A172 (cell line): ENCODE results near the gene ZBTB20. TPM values are rescaled to one million over a fixed set of nuclear protein-coding genes. Genes with fewer than 3 reads are reported as not detected.
"Not testable (repeated sequence)": the region's sequence is repeated elsewhere in the genome, so short reads cannot be mapped to it uniquely, and the experiment has no call there.

Source experiments
- DNase-seq: peaks from one replicate; pipeline ENCODE4 v3.0.0-alpha.2; 2015; ENCODE audit warnings: low spot score
- total RNA-seq: library from RNA; depleted of rRNA; stranded (reverse); fragments of >200 nt; shearing (Covaris generic); gene quantifications from 2 replicates; pipeline ENCODE4 v1.2.3, GENCODE V29; 2014

Gene ZBTB20
- total RNA-seq, 1 experiment from 2014 or later: 7.5 TPM

DNA sequence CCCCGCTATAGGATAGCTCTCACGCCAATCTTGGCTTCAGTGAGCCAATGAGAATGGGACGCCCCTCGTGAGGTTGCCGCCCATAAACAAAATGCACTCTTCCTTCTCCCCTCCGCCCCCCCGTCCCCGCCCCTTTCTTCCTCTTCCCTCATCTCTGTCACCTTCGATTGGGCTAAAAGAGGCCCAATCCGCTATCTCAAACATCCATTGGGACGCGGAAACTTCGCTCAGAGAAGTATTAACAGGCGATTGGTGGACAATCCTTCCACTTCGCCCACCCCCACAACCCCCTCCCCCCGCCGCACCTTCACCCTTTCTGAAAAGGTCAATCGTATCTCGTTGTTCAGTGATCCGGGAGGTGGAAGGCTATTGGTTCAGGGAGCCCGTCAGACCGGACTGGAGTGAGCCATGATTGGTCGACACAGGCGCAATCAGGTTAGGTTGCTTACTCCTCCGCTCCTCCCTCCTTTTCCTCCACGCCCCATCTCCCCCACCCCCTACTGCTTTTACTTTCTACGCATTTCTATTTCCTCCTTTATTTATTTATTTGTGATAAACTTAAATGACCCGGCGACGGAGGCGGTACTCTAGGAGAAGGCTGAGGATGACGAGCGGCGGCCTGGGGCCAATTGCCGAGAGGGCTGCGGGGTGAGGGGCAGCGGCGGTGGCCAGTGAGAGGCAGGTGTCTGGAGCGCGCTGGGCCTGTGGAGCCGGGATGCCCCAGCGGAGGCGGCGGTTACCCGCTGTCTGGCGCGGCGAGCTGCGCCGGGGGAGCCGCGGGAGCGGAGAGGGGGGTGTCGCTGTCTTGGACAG is 447 bp upstream of the ZBTB20 start:
- DNase-seq: peak; percentile 100

DNA sequence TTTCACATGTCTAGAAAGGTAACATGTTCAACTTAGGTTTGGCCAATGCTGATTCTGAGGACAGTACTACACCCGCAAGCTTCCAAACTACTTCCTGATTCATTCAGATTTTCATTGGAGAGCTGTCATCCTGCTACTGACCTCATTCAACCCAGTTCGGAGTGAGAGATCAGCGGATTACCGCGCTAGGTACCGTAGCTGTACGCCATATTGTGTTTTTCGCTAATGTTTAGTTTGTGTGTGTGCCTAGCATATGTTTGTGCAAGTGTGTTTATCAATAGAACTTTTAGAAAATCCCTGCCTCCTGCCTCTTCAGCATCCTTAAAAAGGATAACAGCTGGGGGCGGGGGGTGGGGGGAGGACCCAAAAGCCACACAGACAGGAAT is 1.1 kb downstream of the ZBTB20 start:
- DNase-seq: peak; percentile 68

DNA sequence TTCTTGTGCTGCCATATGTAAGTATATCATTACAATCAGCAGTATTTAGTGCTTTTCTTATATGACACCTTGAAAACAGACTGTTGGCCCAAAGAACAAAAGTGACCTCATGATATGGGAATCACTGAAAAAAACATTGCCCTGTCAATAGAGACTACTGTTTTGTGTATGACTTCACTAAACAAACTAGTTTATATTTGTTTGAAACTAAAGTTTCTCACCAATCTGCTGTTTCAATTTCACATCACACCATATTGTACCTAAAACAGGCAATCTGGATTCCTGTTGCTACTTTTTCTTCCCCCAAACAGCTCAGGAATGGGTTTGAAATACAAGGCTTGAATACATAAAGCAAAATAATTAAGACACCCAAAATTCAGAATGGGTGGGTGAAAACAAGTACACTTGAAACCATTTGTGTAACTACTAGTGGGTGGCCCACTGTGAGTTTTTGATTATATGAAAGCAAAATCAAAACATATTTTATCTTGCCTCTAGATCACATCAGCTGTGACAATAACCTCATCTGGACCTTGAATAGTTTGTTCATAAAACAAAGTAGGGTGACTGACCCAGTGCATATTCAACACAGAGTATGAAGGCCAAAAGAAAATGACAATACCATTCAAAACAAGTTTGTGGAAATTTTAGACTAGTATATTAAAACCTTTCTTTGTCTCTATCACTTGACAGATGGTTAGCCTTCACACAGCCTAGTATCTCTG is 5.9 kb downstream of the ZBTB20 start:
- DNase-seq: no peak

DNA sequence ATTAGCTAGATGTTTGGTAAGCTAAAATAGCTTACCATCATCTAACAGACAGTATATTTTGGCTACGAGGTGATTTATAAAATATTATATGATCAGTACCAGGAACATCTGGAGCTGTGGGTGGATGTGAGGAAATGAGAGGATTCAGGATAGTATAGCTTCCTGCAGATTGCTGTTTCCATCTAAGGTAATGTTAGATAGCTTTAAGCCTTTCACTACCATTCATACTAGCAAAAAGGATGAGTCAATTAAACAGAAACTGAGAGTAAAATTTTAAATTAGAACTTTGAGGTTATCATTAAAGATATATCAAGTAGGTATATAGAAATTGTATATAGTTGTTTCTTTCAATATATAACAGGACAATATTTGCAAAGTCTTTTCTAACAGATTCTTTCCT is 8.0 kb downstream of the ZBTB20 start:
- DNase-seq: no peak

DNA sequence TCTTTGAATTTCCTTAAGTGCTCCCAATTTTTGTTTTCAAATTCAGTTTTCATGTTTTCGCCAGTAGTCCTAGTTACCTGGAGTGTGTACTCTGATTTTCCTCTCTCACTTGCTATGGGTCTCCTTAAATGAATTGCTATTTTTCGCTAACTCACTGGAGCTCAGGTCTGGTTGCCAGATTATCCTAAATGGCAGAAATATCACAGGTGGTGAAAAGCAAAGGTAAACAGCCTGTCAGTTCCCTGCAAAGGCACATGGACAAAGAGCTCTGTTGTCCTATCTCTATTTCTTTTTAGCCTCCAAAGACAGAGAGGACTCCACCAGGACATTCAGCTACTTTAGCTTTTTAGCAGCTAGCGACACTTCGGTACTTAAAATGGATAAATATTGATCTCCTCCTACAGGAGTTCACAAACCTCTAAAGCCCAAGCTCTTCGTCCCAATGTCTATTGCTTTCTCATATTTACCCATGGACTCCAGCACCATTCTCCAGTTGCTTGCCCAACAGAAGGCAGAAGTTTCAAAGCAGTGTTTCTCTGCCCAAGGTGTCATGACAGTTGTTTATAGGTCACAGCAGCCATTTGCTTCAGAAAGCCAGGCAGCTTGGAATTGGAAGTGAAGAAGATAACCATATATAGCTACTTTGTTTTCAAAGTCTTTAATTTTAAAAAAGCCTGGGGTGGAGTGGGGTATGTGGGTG is 12.3 kb downstream of the ZBTB20 start:
- no peak for DNase-seq

DNA sequence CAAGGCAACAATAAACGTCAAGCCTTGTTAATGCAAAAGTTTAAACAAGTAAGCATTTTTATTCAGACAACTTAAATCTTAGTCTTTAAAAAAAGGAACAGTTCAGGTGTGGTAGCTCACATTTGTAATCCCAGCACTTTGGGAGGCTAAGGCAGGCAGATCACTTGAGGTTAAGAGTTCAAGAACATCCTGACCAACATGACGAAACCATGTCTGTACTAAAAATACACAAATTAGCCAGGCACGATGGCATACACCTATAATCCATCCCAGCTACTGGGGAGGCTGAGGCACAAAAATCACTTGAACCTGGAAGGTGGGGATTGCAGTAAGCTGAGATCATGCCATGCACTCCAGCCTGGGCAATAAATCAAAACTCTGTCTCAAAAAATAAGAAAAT is 19.9 kb downstream of the ZBTB20 start:
- DNase-seq: no peak

DNA sequence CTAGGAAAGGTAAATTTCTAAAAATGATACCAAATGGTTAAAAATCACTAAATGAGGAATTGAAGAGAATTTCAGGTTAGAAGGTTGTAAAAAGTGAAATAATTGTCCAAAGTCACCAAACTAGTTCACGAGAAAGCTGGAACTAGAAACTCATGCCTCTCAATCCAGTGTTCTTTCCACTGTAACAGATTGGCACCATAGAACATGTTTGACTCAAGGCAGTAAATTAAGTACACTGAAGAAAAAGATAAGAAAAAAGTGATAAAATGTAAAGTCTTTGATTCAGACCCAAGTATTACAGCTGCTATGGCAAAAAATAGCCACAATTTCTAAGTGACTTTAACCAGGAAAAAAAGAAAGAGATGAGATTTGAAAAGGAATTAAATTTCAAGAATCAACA is 26.5 kb downstream of the ZBTB20 start:
- DNase-seq: no peak

DNA sequence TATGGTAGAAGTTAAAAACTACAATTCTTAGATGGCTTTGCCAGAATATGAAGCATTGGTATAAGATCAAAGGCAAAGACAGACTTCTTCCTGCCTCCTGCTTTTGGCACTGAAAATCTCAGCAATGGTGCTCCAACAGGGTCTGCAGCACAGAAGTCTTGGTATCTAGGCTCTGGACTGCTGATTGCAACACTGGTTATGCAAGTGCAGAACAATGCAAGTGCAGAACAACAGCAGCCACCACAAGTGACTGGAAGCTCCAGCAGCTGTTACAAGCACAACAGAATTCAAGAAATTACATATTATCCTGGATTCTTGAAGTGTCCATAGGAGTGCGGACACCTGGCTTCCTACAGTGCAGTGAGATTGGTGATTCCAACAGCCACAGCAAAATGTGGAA is 33.7 kb downstream of the ZBTB20 start:
- no peak for DNase-seq

DNA sequence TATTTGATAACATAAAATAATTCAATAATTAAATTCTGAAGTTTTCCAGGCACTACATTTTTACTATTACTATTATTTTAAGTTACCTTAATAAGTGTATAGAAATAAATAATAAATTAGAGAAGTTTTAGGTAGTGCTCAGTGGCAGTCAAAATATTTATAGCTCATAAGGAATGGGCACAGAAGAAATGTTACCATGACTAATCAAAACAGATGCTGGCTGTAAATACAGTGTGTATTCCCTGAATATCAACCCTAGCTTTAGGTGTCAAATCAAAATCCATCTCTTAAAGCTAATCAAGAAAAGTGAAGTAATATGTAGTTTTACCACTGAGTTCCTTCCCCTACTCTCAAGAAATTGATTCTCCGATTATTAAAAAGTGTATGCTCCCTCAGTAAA is 35.5 kb downstream of the ZBTB20 start:
- DNase-seq: no peak

DNA sequence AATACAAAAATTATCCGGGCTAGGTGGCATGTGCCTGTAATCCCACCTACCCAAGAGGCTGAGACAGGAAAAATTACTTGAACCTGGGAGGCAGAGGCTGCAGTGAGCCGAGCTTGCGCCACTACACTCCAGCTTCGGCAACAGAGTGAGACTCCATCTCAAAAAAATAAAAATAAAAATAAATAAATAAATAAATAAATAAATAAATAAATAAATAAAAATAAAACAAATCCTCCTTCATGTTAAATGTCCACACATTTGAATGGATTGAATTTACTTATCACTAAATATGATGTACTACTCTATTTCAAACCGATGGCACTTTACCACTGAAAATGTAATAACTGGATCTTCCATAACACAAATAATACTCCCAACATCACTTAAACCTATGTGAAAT is 36.3 kb downstream of the ZBTB20 start:
- no peak for DNase-seq

DNA sequence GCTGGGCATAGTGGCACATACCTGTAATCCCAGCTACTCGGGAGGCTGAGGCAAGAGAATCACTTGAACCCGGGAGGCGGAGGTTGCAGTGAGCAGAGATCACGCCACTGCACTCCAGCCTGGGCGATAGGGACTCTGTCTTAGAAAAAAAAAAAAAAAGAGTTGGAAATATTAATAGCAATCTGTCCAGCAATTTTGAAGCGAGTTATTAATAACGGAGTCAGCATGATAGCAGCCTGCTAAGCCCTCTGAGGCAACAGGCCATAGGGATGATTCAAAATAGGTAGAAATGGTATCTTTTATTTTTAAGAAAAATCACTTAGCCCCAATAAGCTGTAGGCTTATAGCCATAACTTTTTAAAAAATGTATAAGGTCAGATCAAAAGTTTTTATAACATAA is 37.0 kb downstream of the ZBTB20 start:
- not testable (repeated sequence) for DNase-seq

DNA sequence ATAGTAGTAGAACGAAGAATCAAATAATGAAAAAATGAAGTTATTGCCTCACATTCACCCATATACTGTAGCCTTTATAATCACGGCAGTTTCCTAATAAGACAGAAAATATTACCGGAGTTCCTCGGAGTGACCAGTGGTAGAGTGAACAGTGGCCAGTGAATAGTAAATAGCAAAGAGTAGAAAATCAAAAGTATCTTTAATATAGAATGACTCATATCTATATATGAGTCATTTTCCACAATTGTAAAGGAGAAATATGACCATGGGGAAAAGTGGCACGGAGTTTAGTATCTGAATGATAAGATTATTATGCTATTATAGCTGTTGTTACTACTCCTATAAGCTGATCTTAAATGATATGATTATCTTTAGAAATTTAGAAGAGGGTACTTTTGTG is 38.5 kb downstream of the ZBTB20 start:
- no peak for DNase-seq

DNA sequence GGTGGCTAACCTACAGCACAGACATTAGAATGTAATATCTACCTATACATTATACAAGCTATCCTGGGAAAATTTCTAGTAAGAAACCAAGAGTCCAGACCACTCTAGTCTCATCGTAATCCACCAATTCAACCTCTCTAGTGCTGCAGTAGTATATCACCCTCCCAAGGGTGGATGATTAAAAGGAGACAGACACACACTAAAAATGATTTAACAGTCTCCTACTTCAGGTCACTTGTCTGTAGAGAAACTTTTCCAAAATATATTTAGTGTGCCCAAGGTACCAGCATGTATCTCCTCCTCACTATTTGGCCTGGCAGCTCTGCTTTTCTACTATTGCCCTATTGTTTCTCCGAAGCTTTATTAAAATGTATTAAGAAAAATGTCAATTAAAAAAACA is 45.0 kb downstream of the ZBTB20 start:
- no peak for DNase-seq

DNA sequence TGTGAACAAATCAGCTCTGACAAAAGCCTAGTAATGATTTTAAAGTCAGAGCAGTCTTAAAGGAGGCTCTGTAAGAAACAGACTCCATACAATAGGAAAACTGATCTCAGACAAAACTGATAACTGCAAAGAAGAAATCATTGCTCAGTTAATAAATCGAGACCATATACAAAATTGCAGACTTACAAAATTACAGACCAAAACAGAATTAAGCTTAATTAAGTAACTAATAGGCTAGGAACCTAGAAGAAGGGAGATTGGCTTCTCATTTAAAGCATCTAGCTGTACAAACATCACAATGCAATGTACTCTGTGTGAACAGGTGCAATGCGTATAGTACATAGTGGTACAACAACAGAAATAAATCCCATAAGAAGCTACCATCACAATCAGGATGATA is 46.3 kb downstream of the ZBTB20 start:
- no peak for DNase-seq

DNA sequence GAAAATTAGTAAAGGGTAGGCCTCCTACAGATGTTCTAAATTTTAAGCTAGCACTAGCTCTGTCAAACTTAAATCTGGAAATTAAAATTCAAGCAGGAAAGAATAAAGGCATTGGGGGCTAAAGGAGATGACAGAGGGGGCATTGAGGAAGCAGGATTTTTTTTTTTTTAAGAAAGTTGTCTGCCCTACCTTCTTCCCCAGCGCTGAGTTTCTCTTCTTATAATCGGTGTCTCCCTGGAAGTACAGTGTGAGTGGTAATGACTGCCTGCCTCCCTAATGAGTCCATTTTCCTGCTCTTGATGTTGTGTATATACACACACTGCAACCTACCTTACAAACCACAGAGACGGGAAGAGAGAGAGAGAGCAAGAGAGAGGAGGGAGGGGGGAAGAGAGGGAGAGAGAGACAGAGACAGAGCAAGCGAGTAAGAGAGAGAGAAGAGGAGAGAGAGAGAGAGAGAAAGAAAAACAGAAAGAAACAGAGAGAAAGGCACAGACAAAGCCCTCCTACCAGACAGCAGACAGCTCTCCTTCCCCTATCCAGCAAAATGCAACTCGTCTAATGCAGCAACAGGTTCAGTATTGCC is 47.0 kb downstream of the ZBTB20 start:
- peak; percentile 72 for DNase-seq

DNA sequence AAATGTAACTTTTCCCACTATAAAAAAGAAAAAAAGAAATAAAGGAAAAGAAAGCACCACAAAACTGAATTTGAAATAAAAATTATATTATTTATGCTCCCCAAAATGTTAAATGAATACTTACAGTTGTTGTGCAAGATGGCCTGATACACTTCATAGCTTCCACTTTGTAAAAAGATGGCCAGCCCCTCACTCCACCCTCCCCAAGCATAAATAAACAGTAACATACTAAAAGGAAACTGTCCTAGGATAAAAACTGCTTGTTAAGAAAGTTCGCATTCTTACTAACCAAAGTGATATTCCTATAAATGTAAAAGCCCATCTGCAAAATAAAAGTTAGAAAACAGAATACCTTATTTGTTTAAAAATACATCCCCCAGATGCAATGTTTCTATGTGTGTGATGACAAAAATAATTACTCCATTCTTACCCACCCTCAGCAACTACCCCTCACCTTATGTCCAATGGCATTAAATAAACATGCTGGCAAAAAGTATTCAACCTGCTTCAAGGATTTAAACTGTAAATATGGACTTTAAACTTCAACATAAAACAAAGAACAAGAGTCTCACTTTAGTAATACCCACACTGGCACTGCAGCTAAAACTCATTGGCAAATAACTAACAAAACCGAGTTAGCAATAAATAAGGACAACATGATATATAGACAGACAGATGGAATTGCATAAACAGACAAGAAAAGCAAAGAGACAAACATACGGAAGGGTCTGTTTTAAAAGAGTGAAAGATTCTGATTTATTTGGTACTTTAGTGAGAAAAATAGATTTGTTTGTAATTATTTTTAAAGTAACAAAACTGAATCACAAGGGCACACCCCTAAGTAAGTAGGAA is 47.7 kb downstream of the ZBTB20 start:
- DNase-seq: peak; percentile 6

DNA sequence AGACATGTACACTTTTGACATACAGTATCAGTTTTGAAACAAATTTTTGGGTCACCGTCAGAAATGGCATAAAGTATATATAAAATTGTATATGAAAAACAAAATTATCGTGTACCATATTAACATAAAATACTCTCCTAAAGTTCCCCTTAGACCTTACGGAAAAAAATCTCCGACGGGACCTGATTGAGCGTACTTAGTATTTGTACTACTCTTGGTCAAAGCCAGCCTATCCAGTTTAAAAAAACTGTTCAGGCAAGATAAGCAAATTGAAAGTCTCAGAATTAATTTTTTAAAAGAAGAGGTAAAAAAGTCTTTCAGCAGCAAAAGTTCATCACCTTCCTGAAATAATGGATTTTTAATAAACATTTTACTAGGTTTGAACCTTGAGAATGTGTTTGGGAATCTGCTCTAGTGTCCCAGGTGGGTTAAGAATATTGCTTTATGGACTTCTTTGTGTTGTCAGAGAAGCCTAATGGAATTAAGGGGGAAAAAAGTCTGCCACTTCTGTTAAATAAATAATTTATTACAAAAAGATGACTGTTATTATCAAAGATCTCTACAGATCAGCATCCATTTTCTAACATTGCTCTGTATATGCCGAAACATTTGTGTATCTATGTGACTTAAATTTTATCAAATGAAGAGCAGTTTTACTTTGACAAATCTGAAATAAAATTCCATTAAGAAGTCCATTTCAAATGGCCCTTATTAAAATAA is 48.6 kb downstream of the ZBTB20 start:
- DNase-seq: no peak

DNA sequence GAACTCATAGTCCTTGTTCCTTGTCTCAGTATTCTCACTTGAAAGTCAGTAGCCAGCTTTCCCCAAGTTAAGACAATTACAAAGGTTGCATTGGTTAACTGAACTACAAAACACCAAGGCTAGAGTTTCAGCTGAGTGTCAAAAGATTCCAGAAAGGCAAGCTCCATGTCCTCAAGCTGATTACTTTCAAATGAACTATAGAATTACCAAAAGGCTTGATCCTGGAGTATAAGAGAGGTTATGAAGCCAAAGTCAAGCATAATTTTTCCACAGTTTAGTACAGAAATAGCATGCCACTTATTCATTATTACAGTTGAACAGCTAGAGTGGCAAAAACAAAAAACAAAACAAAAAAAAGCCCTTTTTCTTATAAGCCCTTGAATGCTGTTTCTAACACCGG is 51.9 kb downstream of the ZBTB20 start:
- no peak for DNase-seq

DNA sequence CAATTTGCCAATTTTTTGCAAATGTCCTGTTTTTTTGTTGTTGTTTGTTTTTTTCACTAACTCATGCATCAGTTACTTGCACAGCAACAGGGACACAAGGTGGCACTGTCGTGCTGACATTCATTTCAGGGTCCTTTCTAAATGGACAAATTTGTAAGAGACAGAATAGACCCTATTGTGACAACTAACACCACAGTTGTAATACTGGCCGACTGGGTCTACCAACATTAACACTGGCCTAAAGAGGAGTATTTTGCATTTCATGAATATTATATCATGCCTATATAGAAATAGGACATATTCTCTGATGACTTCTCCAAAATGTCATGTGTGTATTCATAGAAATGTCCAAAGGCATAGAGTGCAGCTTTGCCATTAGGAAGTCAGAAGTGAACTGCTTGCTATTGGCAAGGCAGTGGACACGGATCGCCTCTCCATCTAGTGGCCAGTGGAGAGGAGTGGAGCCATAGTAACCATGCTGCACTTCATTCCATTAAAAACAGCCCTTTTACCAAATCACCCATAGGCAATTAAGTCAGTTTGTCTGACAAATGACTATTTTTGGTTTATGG is 54.8 kb downstream of the ZBTB20 start:
- peak; percentile 61 for DNase-seq

DNA sequence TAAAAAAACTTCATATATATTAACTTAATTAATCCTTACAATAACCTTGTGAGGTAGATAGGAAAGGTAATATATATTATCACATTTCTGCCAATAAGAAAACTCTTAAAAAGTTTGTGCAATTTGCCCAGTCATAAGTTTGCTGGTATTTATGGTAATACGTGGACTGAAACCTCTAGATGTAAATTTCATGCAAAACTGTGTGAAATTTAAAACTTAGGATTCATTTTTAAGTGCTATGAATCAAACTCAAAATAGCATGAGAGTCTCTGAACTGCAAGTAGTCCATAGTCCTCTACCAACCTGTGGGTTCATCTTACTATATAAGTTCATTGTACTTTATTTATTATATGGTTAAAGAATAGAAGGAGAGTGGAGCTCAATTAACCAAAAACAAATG is 56.4 kb downstream of the ZBTB20 start:
- DNase-seq: no peak
